IMR-90 (cell line): ENCODE results near the gene SLC13A1. TPM values are rescaled to one million over a fixed set of nuclear protein-coding genes. Genes with fewer than 3 reads are reported as not detected.

Source experiments
- ATAC-seq: fragments of 200-7000 bp; cut with Tn5 transposase; 2 replicates; pipeline ENCODE4 v1.9.1; 2020; ENCODE audit warnings: low read depth, mild to moderate bottlenecking, moderate library complexity
- BruUV-seq: library from RNA; stranded (reverse); fragments of 400-500 nt; replicated peaks from 2 replicates; lab custom pipeline; 2021; lab: Mats Ljungman, UMichigan
- CTCF ChIA-PET: fragments of 300-600 bp; formaldehyde crosslinking; extraction: SDS; loops from one replicate; lab custom pipeline; 2021; ENCODE audit warnings: antibody characterized with exemption; lab: Yijun Ruan, JAX
- POLR2A ChIA-PET: fragments of 300-600 bp; sonication (Branson Sonifier 250); formaldehyde crosslinking; loops from one replicate; lab custom pipeline; 2022; ENCODE audit warnings: antibody characterized with exemption; ENCODE audit not compliant: unreplicated experiment; lab: Charles Lee
- DNase-seq: peaks from one replicate; pipeline ENCODE4 v3.0.0; 2013
- H2AFZ ChIP-seq: replicated peaks from 2 replicates; pipeline ENCODE3; 2013; ENCODE audit warnings: low read length, mild to moderate bottlenecking; ENCODE audit not compliant: poor library complexity
- H2AK5ac ChIP-seq: 2 replicates; pipeline ENCODE4 v1.6.1; 2013; ENCODE audit warnings: low read depth, low read length, inconsistent platforms
- H2AK9ac ChIP-seq: replicated peaks from 2 replicates; pipeline ENCODE3; 2013; ENCODE audit warnings: mild to moderate bottlenecking, low read depth, low read length, moderate library complexity; ENCODE audit not compliant: poor library complexity
- H2BK120ac ChIP-seq: 2 replicates; pipeline ENCODE4 v1.6.1; 2013; ENCODE audit warnings: low read depth, low read length, inconsistent platforms
- H2BK15ac ChIP-seq: 3 replicates; pipeline ENCODE4 v1.6.1; 2013; ENCODE audit warnings: low read depth, low read length, inconsistent platforms
- H2BK20ac ChIP-seq: 2 replicates; pipeline ENCODE4 v1.6.1; 2013; ENCODE audit warnings: low read depth, mild to moderate bottlenecking, inconsistent platforms, low read length, moderate library complexity
- H2BK5ac ChIP-seq: 2 replicates; pipeline ENCODE4 v1.6.1; 2013; ENCODE audit warnings: mild to moderate bottlenecking, low read depth, low read length, inconsistent platforms; ENCODE audit not compliant: poor library complexity, severe bottlenecking
- H3K14ac ChIP-seq: replicated peaks from 2 replicates; pipeline ENCODE4 v1.6.1; 2013; ENCODE audit warnings: low read depth, low read length, inconsistent platforms
- H3K18ac ChIP-seq: 2 replicates; pipeline ENCODE4 v1.6.1; 2013; ENCODE audit warnings: low read depth, low read length, control low read depth
- H3K23ac ChIP-seq: 2 replicates; pipeline ENCODE4 v1.6.1; 2013; ENCODE audit warnings: low read depth, low read length, inconsistent platforms
- H3K27ac ChIP-seq: 2 replicates; pipeline ENCODE4 v1.5.1; 2013; ENCODE audit warnings: mild to moderate bottlenecking, control low read depth, low read length; ENCODE audit not compliant: insufficient read depth
- H3K27me3 ChIP-seq: 2 replicates; pipeline ENCODE4 v1.6.1; 2013; ENCODE audit warnings: low read length; ENCODE audit not compliant: control insufficient read depth, insufficient read depth
- H3K36me3 ChIP-seq: 2 replicates; pipeline ENCODE4 v1.6.1; 2013; ENCODE audit warnings: low read length, mixed read lengths; ENCODE audit not compliant: control insufficient read depth, insufficient read depth
- H3K4ac ChIP-seq: 2 replicates; pipeline ENCODE4 v1.6.1; 2013; ENCODE audit warnings: low read depth, low read length, inconsistent platforms
- H3K4me1 ChIP-seq: 2 replicates; pipeline ENCODE4 v1.6.1; 2013; ENCODE audit warnings: low read length, mixed read lengths; ENCODE audit not compliant: control insufficient read depth, insufficient read depth
- H3K4me2 ChIP-seq: 2 replicates; pipeline ENCODE4 v1.6.1; 2013; ENCODE audit warnings: low read depth, mild to moderate bottlenecking, control low read depth, low read length, moderate library complexity
- H3K4me3 ChIP-seq: 2 replicates; pipeline ENCODE4 v1.5.1; 2013; ENCODE audit warnings: low read depth, mild to moderate bottlenecking, control low read depth, low read length, moderate library complexity; ENCODE audit not compliant: insufficient read depth
- H3K56ac ChIP-seq: 2 replicates; pipeline ENCODE4 v1.6.1; 2013; ENCODE audit warnings: low read length, inconsistent platforms; ENCODE audit not compliant: insufficient read depth; ENCODE audit errors: extremely low read depth
- H3K79me1 ChIP-seq, 2 experiments: 2 replicates each; pipeline ENCODE4 v1.6.1; 2013; ENCODE audit warnings: low read length in 2 of 2, inconsistent platforms in 1 of 2, low read depth in 1 of 2
- H3K9ac ChIP-seq: 2 replicates; pipeline ENCODE4 v1.6.1; 2013; ENCODE audit warnings: low read depth, low read length, control low read depth
- H3K9me1 ChIP-seq: 2 replicates; pipeline ENCODE4 v1.6.1; 2013; ENCODE audit warnings: low read length, inconsistent platforms; ENCODE audit not compliant: insufficient read depth
- H3K9me3 ChIP-seq: 2 replicates; pipeline ENCODE4 v1.6.1; 2013; ENCODE audit warnings: low read length; ENCODE audit not compliant: control insufficient read depth, insufficient read depth
- H4K20me1 ChIP-seq: 2 replicates; pipeline ENCODE4 v1.6.1; 2013; ENCODE audit warnings: low read length, inconsistent platforms; ENCODE audit not compliant: insufficient read depth
- H4K5ac ChIP-seq: 2 replicates; pipeline ENCODE4 v1.6.1; 2013; ENCODE audit warnings: mild to moderate bottlenecking, low read depth, low read length, control low read depth
- H4K8ac ChIP-seq, 2 experiments: 2 replicates each; pipeline ENCODE4 v1.6.1; 2013; ENCODE audit warnings: low read depth in 2 of 2, low read length in 2 of 2, control low read depth in 1 of 2, inconsistent platforms in 1 of 2
- H4K91ac ChIP-seq: 2 replicates; pipeline ENCODE4 v1.6.1; 2013; ENCODE audit warnings: low read depth, low read length, inconsistent platforms; ENCODE audit not compliant: insufficient read depth
- CEBPB ChIP-seq: IDR thresholded peaks from 2 replicates; pipeline ENCODE4 v1.6.1; 2012; ENCODE audit warnings: low read depth, low read length, improper control_type of control experiment
- CTCF ChIP-seq: conservative IDR thresholded peaks from 2 replicates; pipeline ENCODE4 v1.5.1; 2012; ENCODE audit warnings: mild to moderate bottlenecking, low read depth, low read length, improper control_type of control experiment
- MAZ ChIP-seq: IDR thresholded peaks from 2 replicates; pipeline ENCODE4 v1.6.1; 2012; ENCODE audit warnings: low read depth, mild to moderate bottlenecking, low read length, improper control_type of control experiment, moderate library complexity, borderline replicate concordance
- NFE2L2 ChIP-seq: fragments of 150-350 bp; IDR thresholded peaks from 2 replicates; pipeline ENCODE4 v1.6.1; 2016; ENCODE audit warnings: low read depth, mild to moderate bottlenecking, low read length
- POLR2A ChIP-seq: IDR thresholded peaks from 2 replicates; pipeline ENCODE4 v1.6.1; 2012; ENCODE audit warnings: mild to moderate bottlenecking, low read depth, low read length
- RFX5 ChIP-seq: IDR thresholded peaks from 2 replicates; pipeline ENCODE4 v1.8.0; 2012; ENCODE audit warnings: low read depth, mild to moderate bottlenecking, low read length, moderate library complexity
- WGBS, 2 experiments: methylation state at CpG; one replicate each; pipeline versions ENCODE4 v1.1.5 to v1.1.7; 2013; ENCODE audit warnings: missing lambda C conversion rate in 2 of 2; ENCODE audit not compliant: insufficient read length in 1 of 2; ENCODE audit errors: extremely low coverage in 2 of 2; 5-methylcytosine and 5-hydroxymethylcytosine counted together
- dilution Hi-C: fragments of 300-500 bp; cut with HindIII; formaldehyde crosslinking; loops from one replicate; pipeline ENCODE4 v1.14.3; 2018; ENCODE audit warnings: low sequenced_read_pairs; ENCODE audit not compliant: unreplicated experiment
- in situ Hi-C: fragments of 300-500 bp; cut with MboI; formaldehyde crosslinking; loops from 3 replicates; pipeline ENCODE4 v1.14.3; 2019; ENCODE audit warnings: low sequenced_read_pairs, inconsistent platforms, mixed read lengths
- intact Hi-C: fragments of 100-400 bp; cut with micrococcal nuclease; formaldehyde crosslinking; loops from 2 replicates; pipeline ENCODE4 v1.10.0; 2022
- polyA plus RNA-seq, 3 experiments: library from polyadenylated mRNA; depleted of rRNA; stranded (reverse); fragments of >200 nt; gene quantifications; 2 replicates each; pipeline ENCODE4 v1.2.3, GENCODE V29; 2012; ENCODE audit warnings: low replicate concordance in 1 of 3
- total RNA-seq: library from RNA; depleted of rRNA; stranded (reverse); fragments of >200 nt; gene quantifications from 2 replicates; pipeline ENCODE4 v1.2.3, GENCODE V29; 2012

SLC13A1 gene
- total and polyA plus RNA-seq, 2 of the 4 experiments (the other 2 are of a cell fraction): not detected

- CTCF ChIA-PET: no interaction called here
- in situ Hi-C loops: no loop called here
- dilution Hi-C loops: no loop called here
- Histone ChIP-seq H3K27ac (no peak overlapping the region), H2BK5ac (no peak overlapping the region), H3K27me3 (no peaks in the 10 kb centered on the region), H3K9ac (no peak overlapping the region), H3K4me2 (no peak overlapping the region), H3K4ac (no peak overlapping the region), H3K18ac (no peak overlapping the region), H4K5ac (no peak overlapping the region), H3K4me1 (no peaks in the 10 kb centered on the region), H2AK9ac (no peak overlapping the region), H4K8ac (no peak overlapping the region), H3K36me3 (no peaks in the 10 kb centered on the region), H4K20me1 (no peaks in the 10 kb centered on the region), H3K23ac (no peak overlapping the region), H2BK15ac (no peak overlapping the region), H3K14ac (no peak overlapping the region), H3K9me1 (no peaks in the 10 kb centered on the region), H3K56ac (no peak overlapping the region), H2BK120ac (no peak overlapping the region), H4K91ac (no peak overlapping the region), H2BK20ac (no peak overlapping the region), H2AFZ (no peak overlapping the region), H3K9me3 (no peaks in the 10 kb centered on the region), H3K4me3 (no peak overlapping the region), H3K79me1 (no peaks in the 10 kb centered on the region), H2AK5ac (no peak overlapping the region)
- intact Hi-C loops: no loop called here
- no TSS peak for BruUV-seq
- TF ChIP-seq MAZ (no peak), RFX5 (no peak), POLR2A (no peak), CTCF (no peak), CEBPB (no peak), NFE2L2 (no peak)
- POLR2A ChIA-PET: no interaction called here
- WGBS, 2 experiments: no CpG with 5 or more reads among the region's 1 CpG
- DNase-seq: no peak
- ATAC-seq: no peak
These were observed 102.8 kb downstream of the SLC13A1 start for GRCh38 chr7:123096976-123097375.
